Nephron (organoid): ENCODE data around the gene INTS4.

Experiments used
- H3K27ac Mint-ChIP-seq, 3 experiments: 2 replicates each; pipeline ENCODE4 v1.8.0; 2020; ENCODE audit warnings: mixed read lengths in 3 of 3, mild to moderate bottlenecking in 2 of 3, moderate library complexity in 1 of 3
- H3K27me3 Mint-ChIP-seq: 2 replicates; pipeline ENCODE4 v1.8.0; 2021; ENCODE audit warnings: low read depth, mild to moderate bottlenecking, moderate library complexity, mixed read lengths
- H3K36me3 Mint-ChIP-seq: 2 replicates; pipeline ENCODE4 v1.8.0; 2020; ENCODE audit warnings: low read depth, mixed read lengths
- H3K4me1 Mint-ChIP-seq: 2 replicates; pipeline ENCODE4 v1.8.0; 2020; ENCODE audit warnings: mixed read lengths
- H3K4me3 Mint-ChIP-seq, 3 experiments: 2 replicates each; pipeline ENCODE4 v1.8.0; 2020; ENCODE audit warnings: mild to moderate bottlenecking in 3 of 3, mixed read lengths in 3 of 3, moderate library complexity in 2 of 3
- H3K9me3 Mint-ChIP-seq: 2 replicates; pipeline ENCODE4 v1.8.0; 2020; ENCODE audit warnings: mixed read lengths
- TF ChIP-seq, protein P1 (sequence below), 3 experiments: fragments of 200-600 bp; sonication (generic); IDR thresholded peaks; one replicate each; pipeline ENCODE4 v1.5.0; 2021; ENCODE audit warnings: antibody characterized with exemption in 3 of 3; ENCODE audit not compliant: unreplicated experiment in 3 of 3

The INTS4 gene

DNA sequence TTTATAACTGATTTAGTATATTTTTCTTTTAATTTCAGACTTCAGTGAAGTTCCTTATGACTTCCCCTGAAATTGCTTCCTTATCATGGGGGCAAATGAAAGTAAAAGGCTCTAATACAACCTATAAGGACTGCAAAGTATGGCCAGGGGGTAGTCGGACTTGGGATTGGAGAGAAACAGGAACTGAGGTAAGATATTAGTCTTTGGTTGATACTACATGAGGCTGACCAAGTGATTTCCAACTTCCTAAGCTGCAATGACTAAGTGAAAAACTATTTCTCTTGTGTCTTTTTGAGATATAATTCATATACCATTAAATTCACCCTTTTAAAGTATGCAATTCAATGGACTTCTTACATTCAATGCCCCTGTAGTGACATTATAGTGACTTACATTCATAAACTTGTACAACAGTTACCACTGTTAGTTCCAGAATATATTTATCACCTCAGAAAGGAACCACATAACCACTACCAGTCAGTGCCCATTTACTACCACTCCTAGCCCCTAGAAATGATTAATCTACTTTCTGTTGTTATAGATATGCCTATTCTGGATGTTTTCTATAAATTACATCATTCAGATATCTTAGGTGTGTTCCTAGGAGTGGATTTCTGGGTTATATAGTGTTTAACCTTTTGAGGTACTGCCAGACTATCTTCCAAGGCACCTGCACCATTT lies 151.9 kb downstream of the INTS4 start:
- peaks cover 84% of the 10 kb centered on the region for H3K36me3 Mint-ChIP-seq
- no peak overlapping the region for H3K27ac Mint-ChIP-seq
- TF ChIP-seq, protein P1, sequence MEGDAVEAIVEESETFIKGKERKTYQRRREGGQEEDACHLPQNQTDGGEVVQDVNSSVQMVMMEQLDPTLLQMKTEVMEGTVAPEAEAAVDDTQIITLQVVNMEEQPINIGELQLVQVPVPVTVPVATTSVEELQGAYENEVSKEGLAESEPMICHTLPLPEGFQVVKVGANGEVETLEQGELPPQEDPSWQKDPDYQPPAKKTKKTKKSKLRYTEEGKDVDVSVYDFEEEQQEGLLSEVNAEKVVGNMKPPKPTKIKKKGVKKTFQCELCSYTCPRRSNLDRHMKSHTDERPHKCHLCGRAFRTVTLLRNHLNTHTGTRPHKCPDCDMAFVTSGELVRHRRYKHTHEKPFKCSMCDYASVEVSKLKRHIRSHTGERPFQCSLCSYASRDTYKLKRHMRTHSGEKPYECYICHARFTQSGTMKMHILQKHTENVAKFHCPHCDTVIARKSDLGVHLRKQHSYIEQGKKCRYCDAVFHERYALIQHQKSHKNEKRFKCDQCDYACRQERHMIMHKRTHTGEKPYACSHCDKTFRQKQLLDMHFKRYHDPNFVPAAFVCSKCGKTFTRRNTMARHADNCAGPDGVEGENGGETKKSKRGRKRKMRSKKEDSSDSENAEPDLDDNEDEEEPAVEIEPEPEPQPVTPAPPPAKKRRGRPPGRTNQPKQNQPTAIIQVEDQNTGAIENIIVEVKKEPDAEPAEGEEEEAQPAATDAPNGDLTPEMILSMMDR (IDR thresholded peaks at IDR 0.05; ENCODE audit: unreplicated experiment in 3 of 3) = no peak
- peaks cover 31% of the 10 kb centered on the region for H3K9me3 Mint-ChIP-seq
- no peaks in the 10 kb centered on the region for H3K4me1 Mint-ChIP-seq
- H3K27me3 Mint-ChIP-seq = no peaks in the 10 kb centered on the region
- no peak overlapping the region for H3K4me3 Mint-ChIP-seq

DNA sequence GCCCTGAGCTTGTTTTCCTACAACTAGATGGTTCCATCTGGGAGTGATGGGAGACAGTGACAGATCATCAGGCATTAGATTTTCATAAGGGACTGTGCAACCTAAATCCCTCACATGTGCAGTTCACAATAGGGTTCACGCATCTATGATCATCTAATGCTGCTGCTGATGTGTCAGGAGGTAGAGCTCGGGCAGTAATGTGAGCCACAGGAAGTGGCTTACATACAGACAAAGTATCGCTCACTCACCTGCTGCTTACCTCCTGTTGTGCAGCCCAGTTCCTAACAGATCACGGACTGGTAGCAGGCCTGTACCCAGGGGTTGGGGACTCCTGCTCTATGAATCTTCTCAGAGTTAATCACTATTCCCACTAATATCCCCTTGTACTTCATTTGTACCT lies 161.2 kb downstream of the INTS4 start:
- H3K27ac Mint-ChIP-seq = no peak overlapping the region
- H3K36me3 Mint-ChIP-seq = peaks cover 62% of the 10 kb centered on the region
- no peaks in the 10 kb centered on the region for H3K4me1 Mint-ChIP-seq
- H3K4me3 Mint-ChIP-seq = no peak overlapping the region
- TF ChIP-seq, protein P1 (IDR thresholded peaks at IDR 0.05; ENCODE audit: unreplicated experiment in 3 of 3) = no peak
- H3K9me3 Mint-ChIP-seq = peaks cover 38% of the 10 kb centered on the region
- peaks cover 3% of the 10 kb centered on the region for H3K27me3 Mint-ChIP-seq

DNA sequence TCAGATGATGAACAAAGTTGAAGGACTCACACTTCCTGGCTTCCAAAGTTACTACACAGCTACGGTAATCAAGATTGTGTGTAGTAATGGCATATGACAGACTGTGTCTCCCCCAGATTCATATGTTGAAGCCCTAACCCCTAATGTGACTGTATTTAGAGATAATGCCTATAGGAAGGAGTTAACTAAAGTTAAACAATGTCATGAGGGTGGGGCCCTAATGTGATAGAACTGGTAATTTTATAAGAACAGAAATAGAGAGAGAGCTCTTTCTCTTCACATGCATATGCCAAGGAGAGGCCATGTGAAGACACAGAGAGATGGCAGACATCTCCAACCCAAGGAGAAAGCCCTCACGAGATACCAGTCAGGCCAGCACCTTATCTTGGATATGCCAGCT lies 165.5 kb downstream of the INTS4 start:
- H3K4me3 Mint-ChIP-seq = no peak overlapping the region
- TF ChIP-seq, protein P1 (IDR thresholded peaks at IDR 0.05; ENCODE audit: unreplicated experiment in 3 of 3) = no peak
- H3K27ac Mint-ChIP-seq = no peak overlapping the region
- peaks cover 9% of the 10 kb centered on the region for H3K4me1 Mint-ChIP-seq
- H3K36me3 Mint-ChIP-seq = peaks cover 42% of the 10 kb centered on the region
- peaks cover 28% of the 10 kb centered on the region for H3K9me3 Mint-ChIP-seq
- no peaks in the 10 kb centered on the region for H3K27me3 Mint-ChIP-seq
